T-helper 17 cell (primary cell): ENCODE results near the gene DDX27. TPM values are rescaled to one million over a fixed set of nuclear protein-coding genes. Genes with fewer than 3 reads are reported as not detected.

Experiments
- ATAC-seq: fragments of 150-1000 bp; cut with Tn5 transposase; 2 replicates; pipeline ENCODE4 v1.10.0; 2021; ENCODE audit warnings: mild to moderate bottlenecking, moderate library complexity
- DNase-seq, 3 donors: peaks; one replicate each; pipeline versions ENCODE4 v3.0.0 to v3.0.0-alpha.2; 2020 to 2021
- H3K9me3 ChIP-seq: one replicate; pipeline ENCODE4 v1.7.0; 2013; ENCODE audit warnings: low read length, mild to moderate bottlenecking; ENCODE audit not compliant: control insufficient read depth, poor library complexity, severe bottlenecking
- H3K27ac Mint-ChIP-seq: one replicate; pipeline ENCODE4 v1.8.0; 2022; ENCODE audit warnings: mild to moderate bottlenecking, moderate library complexity, mixed read lengths
- H3K27me3 Mint-ChIP-seq: one replicate; pipeline ENCODE4 v1.8.0; 2022; ENCODE audit warnings: mixed read lengths
- H3K36me3 Mint-ChIP-seq: one replicate; pipeline ENCODE4 v1.8.0; 2022; ENCODE audit warnings: low read depth, mixed read lengths
- H3K4me1 Mint-ChIP-seq: one replicate; pipeline ENCODE4 v1.8.0; 2022; ENCODE audit warnings: mild to moderate bottlenecking, mixed read lengths
- H3K4me3 Mint-ChIP-seq: one replicate; pipeline ENCODE4 v1.8.0; 2022; ENCODE audit warnings: mild to moderate bottlenecking, moderate library complexity, mixed read lengths
- total RNA-seq, 4 donors: library from RNA in 2 of 4; stranded (reverse) in 2 of 4; gene quantifications; one replicate each; pipeline ENCODE4 v1.2.3 and lab custom pipeline; 2022 to 2026

DDX27 gene
- total RNA-seq, 2 donors from 2014 or later, result 84.1 to 87.5 TPM

- H3K9me3 ChIP-seq, result peaks cover 65% of the 10 kb centered on the region
- Mint-ChIP-seq H3K27ac (peak overlapping the region; percentile 59), H3K4me1 (peaks cover 21% of the 10 kb centered on the region), H3K36me3 (peaks cover 37% of the 10 kb centered on the region), H3K4me3 (no peak overlapping the region), H3K27me3 (no peaks in the 10 kb centered on the region)
- ATAC-seq (no peak), DNase-seq (no peak)
Observed at GRCh38 chr20:49286689-49287551, 67.7 kb downstream of the DDX27 start.

GRCh38 chr20:49287555-49288249, 68.5 kb downstream of the DDX27 start:
- H3K36me3 Mint-ChIP-seq, result peaks cover 33% of the 10 kb centered on the region
- H3K27me3 Mint-ChIP-seq, result no peaks in the 10 kb centered on the region
- ATAC-seq (no peak), DNase-seq (no peak)
- peaks cover 57% of the 10 kb centered on the region for H3K9me3 ChIP-seq
- H3K4me3 Mint-ChIP-seq, result no peak overlapping the region
- H3K27ac Mint-ChIP-seq, result peak overlapping the region; percentile 59
- peaks cover 14% of the 10 kb centered on the region for H3K4me1 Mint-ChIP-seq

- Mint-ChIP-seq H3K27me3 (no peaks in the 10 kb centered on the region), H3K4me1 (peaks cover 11% of the 10 kb centered on the region), H3K27ac (no peak overlapping the region), H3K4me3 (no peak overlapping the region), H3K36me3 (peaks cover 31% of the 10 kb centered on the region)
- ATAC-seq (no peak), DNase-seq (no peak)
- H3K9me3 ChIP-seq, result peaks cover 51% of the 10 kb centered on the region
Observed at GRCh38 chr20:49288250-49288751, 69.1 kb downstream of the DDX27 start.

- Mint-ChIP-seq H3K27ac (no peak overlapping the region), H3K4me3 (no peak overlapping the region), H3K4me1 (peaks cover 7% of the 10 kb centered on the region), H3K36me3 (peaks cover 27% of the 10 kb centered on the region), H3K27me3 (no peaks in the 10 kb centered on the region)
- DNase-seq, result no peak
- peaks cover 44% of the 10 kb centered on the region for H3K9me3 ChIP-seq
- no peak for ATAC-seq
Observed at GRCh38 chr20:49288784-49289696, 69.8 kb downstream of the DDX27 start.

GRCh38 chr20:49290608-49291191, 71.5 kb downstream of the DDX27 start:
- DNase-seq (no peak), ATAC-seq (peak; percentile 9)
- peaks cover 3% of the 10 kb centered on the region for H3K4me1 Mint-ChIP-seq
- no peaks in the 10 kb centered on the region for H3K27me3 Mint-ChIP-seq
- peaks cover 22% of the 10 kb centered on the region for H3K36me3 Mint-ChIP-seq
- peaks cover 30% of the 10 kb centered on the region for H3K9me3 ChIP-seq
- H3K27ac Mint-ChIP-seq, result peak overlapping the region; percentile 79
- no peak overlapping the region for H3K4me3 Mint-ChIP-seq

- DNase-seq, result no peak
- peaks cover 25% of the 10 kb centered on the region for H3K9me3 ChIP-seq
- peaks cover 3% of the 10 kb centered on the region for H3K4me1 Mint-ChIP-seq
- ATAC-seq, result peak; percentile 14
- no peak overlapping the region for H3K27ac Mint-ChIP-seq
- no peaks in the 10 kb centered on the region for H3K27me3 Mint-ChIP-seq
- H3K4me3 Mint-ChIP-seq, result no peak overlapping the region
- peaks cover 18% of the 10 kb centered on the region for H3K36me3 Mint-ChIP-seq
Observed at GRCh38 chr20:49291200-49291599, 72.0 kb downstream of the DDX27 start.

- DNase-seq (no peak), ATAC-seq (no peak)
- peaks cover 18% of the 10 kb centered on the region for H3K9me3 ChIP-seq
- Mint-ChIP-seq H3K27me3 (no peaks in the 10 kb centered on the region), H3K36me3 (peaks cover 12% of the 10 kb centered on the region), H3K4me1 (peaks cover 3% of the 10 kb centered on the region), H3K4me3 (no peak overlapping the region), H3K27ac (no peak overlapping the region)
Observed at GRCh38 chr20:49292010-49292409, 72.8 kb downstream of the DDX27 start.

- Mint-ChIP-seq H3K4me3 (no peak overlapping the region), H3K27ac (no peak overlapping the region), H3K4me1 (peaks cover 8% of the 10 kb centered on the region), H3K27me3 (no peaks in the 10 kb centered on the region), H3K36me3 (peaks cover 9% of the 10 kb centered on the region)
- peaks cover 9% of the 10 kb centered on the region for H3K9me3 ChIP-seq
- DNase-seq (no peak), ATAC-seq (no peak)
Observed at GRCh38 chr20:49293122-49293521, 73.9 kb downstream of the DDX27 start.

Other genes starting within 250 kb of the DDX27 start
- gene CSE1L, start 173.1 kb upstream of the DDX27 start, total RNA-seq, result 10 to 100 TPM; 26.8 to 33.0 TPM
- 10 to 100 TPM; 45.6 to 62.5 TPM for gene STAU1, start 31.1 kb upstream of the DDX27 start, total RNA-seq
- gene ZNFX1, start 58.6 kb downstream of the DDX27 start, total RNA-seq, result 10 to 100 TPM; 54.0 to 58.8 TPM